ENCODE measurements around the gene BANF1. TPM values are rescaled to one million over a fixed set of nuclear protein-coding genes. Genes with fewer than 3 reads are reported as not detected.

The BANF1 gene
- total RNA-seq, 1 donor from 2014 or later: 180 TPM

- Mint-ChIP-seq H3K9me3 (ENCODE audit: unreplicated experiment) (no peaks in the 10 kb centered on the region), H3K27ac (ENCODE audit: unreplicated experiment) (peak overlapping the region; percentile 23), H3K27me3 (ENCODE audit: low read depth, unreplicated experiment) (no peaks in the 10 kb centered on the region), H3K4me3 (ENCODE audit: unreplicated experiment) (peak overlapping the region; percentile 91), H3K36me3 (ENCODE audit: low read depth, unreplicated experiment) (peaks cover 5% of the 10 kb centered on the region), H3K4me1 (ENCODE audit: low read depth, unreplicated experiment) (peaks cover 11% of the 10 kb centered on the region)
- no peak for DNase-seq (ENCODE audit: low read depth)
- H3K9me3 ChIP-seq (ENCODE audit: insufficient read depth, low read depth, low read length): no peaks in the 10 kb centered on the region
- peaks cover 13% of the 10 kb centered on the region for H3K4me1 ChIP-seq (ENCODE audit: insufficient read depth, low read length)
- TF ChIP-seq EZH2 (IDR thresholded peaks at IDR 0.05; ENCODE audit: insufficient read depth, low read length): no peak
- TF ChIP-seq CTCF (IDR thresholded peaks at IDR 0.05; ENCODE audit: insufficient read depth, low read depth, low read length): no peak
- H3K79me2 ChIP-seq (ENCODE audit: insufficient read depth, low read length): peaks cover 43% of the 10 kb centered on the region
- H3K4me2 ChIP-seq (ENCODE audit: low read length): peak overlapping the region; percentile 100
- no peak for FAIRE-seq
- no peak overlapping the region for H2AFZ ChIP-seq (ENCODE audit: low read depth, low read length)
- peak overlapping the region; percentile 98 for H3K9ac ChIP-seq (ENCODE audit: low read length)
- peaks cover 14% of the 10 kb centered on the region for H3K36me3 ChIP-seq (ENCODE audit: insufficient read depth, low read length)
- no peaks in the 10 kb centered on the region for H3K27me3 ChIP-seq (ENCODE audit: insufficient read depth, low read length)
- peak overlapping the region; percentile 77 for H3K4me3 ChIP-seq (ENCODE audit: insufficient read depth, low read depth, low read length)
- peak overlapping the region; percentile 31 for H3K27ac ChIP-seq (ENCODE audit: low read depth, low read length)
- peaks cover 30% of the 10 kb centered on the region for H4K20me1 ChIP-seq (ENCODE audit: insufficient read depth, low read length)
Measured at GRCh38 chr11:65962141-65962564, 40.1 kb upstream of the BANF1 start.

GRCh38 chr11:65964906-65965305 lies 37.4 kb upstream of the BANF1 start:
- no peak for FAIRE-seq
- peaks cover 11% of the 10 kb centered on the region for H3K4me1 Mint-ChIP-seq (ENCODE audit: low read depth, unreplicated experiment)

More at GRCh38 chr11:65964906-65965305, 37.4 kb upstream of the BANF1 start:
- Histone ChIP-seq H3K27me3 (ENCODE audit: insufficient read depth, low read length) (no peaks in the 10 kb centered on the region), H3K27ac (ENCODE audit: low read depth, low read length) (no peak overlapping the region), H3K9me3 (ENCODE audit: insufficient read depth, low read depth, low read length) (no peaks in the 10 kb centered on the region), H3K4me3 (ENCODE audit: insufficient read depth, low read depth, low read length) (no peak overlapping the region), H4K20me1 (ENCODE audit: insufficient read depth, low read length) (peaks cover 42% of the 10 kb centered on the region), H3K9ac (ENCODE audit: low read length) (no peak overlapping the region), H3K4me2 (ENCODE audit: low read length) (no peak overlapping the region), H2AFZ (ENCODE audit: low read depth, low read length) (no peak overlapping the region), H3K79me2 (ENCODE audit: insufficient read depth, low read length) (peaks cover 43% of the 10 kb centered on the region), H3K36me3 (ENCODE audit: insufficient read depth, low read length) (peaks cover 23% of the 10 kb centered on the region), H3K4me1 (ENCODE audit: insufficient read depth, low read length) (peaks cover 13% of the 10 kb centered on the region)
- Mint-ChIP-seq H3K4me3 (ENCODE audit: unreplicated experiment) (no peak overlapping the region), H3K27ac (ENCODE audit: unreplicated experiment) (no peak overlapping the region), H3K9me3 (ENCODE audit: unreplicated experiment) (no peaks in the 10 kb centered on the region), H3K36me3 (ENCODE audit: low read depth, unreplicated experiment) (peaks cover 13% of the 10 kb centered on the region), H3K27me3 (ENCODE audit: low read depth, unreplicated experiment) (no peaks in the 10 kb centered on the region)
- no peak for DNase-seq (ENCODE audit: low read depth)
- TF ChIP-seq EZH2 (IDR thresholded peaks at IDR 0.05; ENCODE audit: insufficient read depth, low read length): no peak
- TF ChIP-seq CTCF (IDR thresholded peaks at IDR 0.05; ENCODE audit: insufficient read depth, low read depth, low read length): no peak

All from astrocyte (in vitro differentiated cells and primary cell).